HL-60/S4 treated with retinoic acid at 250 ng/mL for 4 days and 3 days (cell line): ENCODE data around the gene CTNNB1.

ENCODE experiments used
- in situ Hi-C: fragments of 300-500 bp; cut with MboI; formaldehyde crosslinking; loops from 2 replicates; pipeline ENCODE4 v1.7.0; 2022; ENCODE audit warnings: low sequenced_read_pairs

CTNNB1 gene

GRCh38 chr3:41198950-41199865, at the start of gene CTNNB1:
CTNNB1 (plus strand) TSS chr3:41199505; CDS start chr3:41224069, 24,564 bp downstream.
- in situ Hi-C loops = no loop called here

GRCh38 chr3:41155834-41156233, 43.5 kb upstream of the CTNNB1 start:
- in situ Hi-C loops = no loop called here

GRCh38 chr3:41158947-41159346, 40.4 kb upstream of the CTNNB1 start:
- in situ Hi-C loops = no loop called here

- in situ Hi-C loops = no loop called here
Measured at GRCh38 chr3:41159588-41160189, 39.6 kb upstream of the CTNNB1 start.

- in situ Hi-C loops = no loop called here
Measured at GRCh38 chr3:41162541-41162940, 36.8 kb upstream of the CTNNB1 start.

- in situ Hi-C loops = no loop called here
Measured at GRCh38 chr3:41163006-41163405, 36.3 kb upstream of the CTNNB1 start.

GRCh38 chr3:41163421-41163820, 35.9 kb upstream of the CTNNB1 start:
- in situ Hi-C loops = no loop called here

GRCh38 chr3:41164777-41165176, 34.5 kb upstream of the CTNNB1 start:
- in situ Hi-C loops = no loop called here

- in situ Hi-C loops = no loop called here
Measured at GRCh38 chr3:41167722-41168497, 31.4 kb upstream of the CTNNB1 start.

- in situ Hi-C loops = no loop called here
Measured at GRCh38 chr3:41169023-41169422, 30.3 kb upstream of the CTNNB1 start.

GRCh38 chr3:41173926-41174885, 25.1 kb upstream of the CTNNB1 start:
- in situ Hi-C loops = no loop called here

GRCh38 chr3:41175365-41175764, 23.9 kb upstream of the CTNNB1 start:
- in situ Hi-C loops = no loop called here

GRCh38 chr3:41176596-41176995, 22.7 kb upstream of the CTNNB1 start:
- in situ Hi-C loops = no loop called here

GRCh38 chr3:41178576-41178975, 20.7 kb upstream of the CTNNB1 start:
- in situ Hi-C loops = no loop called here

GRCh38 chr3:41180396-41180795, 18.9 kb upstream of the CTNNB1 start:
- in situ Hi-C loops = no loop called here

GRCh38 chr3:41182504-41183059, 16.7 kb upstream of the CTNNB1 start:
- in situ Hi-C loops = no loop called here

- in situ Hi-C loops = no loop called here
Measured at GRCh38 chr3:41184394-41184793, 14.9 kb upstream of the CTNNB1 start.

- in situ Hi-C loops = no loop called here
Measured at GRCh38 chr3:41186297-41186696, 13.0 kb upstream of the CTNNB1 start.

- in situ Hi-C loops = no loop called here
Measured at GRCh38 chr3:41188306-41188705, 11.0 kb upstream of the CTNNB1 start.
